Astrocyte of the spinal cord (primary cell): ENCODE results near the gene SHISA6.

ENCODE experiments used
- DNase-seq: peaks from one replicate; pipeline ENCODE4 v3.0.0; 2011; ENCODE audit warnings: low read depth, low spot score
- H3K4me3 ChIP-seq: 2 replicates; pipeline ENCODE4 v1.5.1; 2011; ENCODE audit warnings: low read depth, mild to moderate bottlenecking, low read length, moderate library complexity
- CTCF ChIP-seq: IDR thresholded peaks from 2 replicates; pipeline ENCODE4 v1.5.1; 2012; ENCODE audit warnings: low read depth, mild to moderate bottlenecking, low read length, inconsistent platforms
- in situ Hi-C: cut with HindIII; loops from 2 replicates; pipeline ENCODE4 v1.10.0; 2017; ENCODE audit warnings: low sequenced_read_pairs

SHISA6 gene

GRCh38 chr17:11485336-11486100, 244.5 kb downstream of the SHISA6 start:
- no peak overlapping the region for H3K4me3 ChIP-seq
- DNase-seq: no peak
- TF ChIP-seq CTCF: no peak
- in situ Hi-C loops: no loop called here

- TF ChIP-seq CTCF: no peak
- in situ Hi-C loops: no loop called here
- no peak overlapping the region for H3K4me3 ChIP-seq
- DNase-seq: no peak
Measured at GRCh38 chr17:11486101-11486867, 245.3 kb downstream of the SHISA6 start.

DNA sequence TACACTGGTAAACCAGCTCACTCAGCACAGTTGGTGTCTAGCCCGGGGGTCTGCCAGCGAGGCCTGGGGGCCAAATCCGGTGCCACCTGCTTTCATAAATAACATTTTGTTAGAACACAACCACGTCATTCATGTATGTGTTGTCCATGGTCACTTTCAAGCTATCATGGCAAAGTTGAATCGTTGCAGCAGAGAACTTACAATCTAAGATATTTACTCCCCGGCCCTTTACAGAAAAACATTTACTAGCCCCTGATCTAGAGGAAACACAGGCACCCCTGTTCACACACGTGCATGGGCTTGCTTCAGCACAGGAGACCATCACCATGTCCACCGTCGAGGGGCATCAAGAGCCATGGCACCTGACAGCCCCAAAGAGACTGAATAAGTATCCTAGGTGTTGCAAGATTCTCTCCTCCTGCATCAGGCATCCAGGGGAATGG, 245.9 kb downstream of the SHISA6 start:
- no peak for DNase-seq
- in situ Hi-C loops: no loop called here

GRCh38 chr17:11487469-11487868, 246.5 kb downstream of the SHISA6 start:
- no peak for DNase-seq
- no peak for TF ChIP-seq CTCF
- no peak overlapping the region for H3K4me3 ChIP-seq
- in situ Hi-C loops: no loop called here

More for the DNA sequence above, 245.9 kb downstream of the SHISA6 start:
- TF ChIP-seq CTCF: no peak
- H3K4me3 ChIP-seq: no peak overlapping the region

GRCh38 chr17:11488407-11488806, 247.4 kb downstream of the SHISA6 start:
- no peak overlapping the region for H3K4me3 ChIP-seq
- no peak for TF ChIP-seq CTCF
- DNase-seq: no peak
- in situ Hi-C loops: no loop called here

- DNase-seq: no peak
- no peak overlapping the region for H3K4me3 ChIP-seq
- TF ChIP-seq CTCF: no peak
- in situ Hi-C loops: no loop called here
Measured at GRCh38 chr17:11490171-11490755, 249.2 kb downstream of the SHISA6 start.
